ENCODE results near the gene FBLN2. TPM values are rescaled to one million over a fixed set of nuclear protein-coding genes. Genes with fewer than 3 reads are reported as not detected.

The FBLN2 gene
- total and polyA plus RNA-seq, 4 donors, result 1.3 to 9.1 (median 4.3) TPM

GRCh38 chr3:13509059-13509815 is 39.7 kb upstream of the FBLN2 start:
- no peaks in the 10 kb centered on the region for H3K27me3 ChIP-seq (ENCODE audit: control insufficient read depth in 4 of 4, insufficient read depth in 4 of 4, low read length in 3 of 4)
- H3K9me3 ChIP-seq (ENCODE audit: control insufficient read depth in 4 of 4, low read length in 3 of 4), result no peaks in the 10 kb centered on the region
- DNase-seq (ENCODE audit: low spot score), result no peak
- no peak overlapping the region for H3K4me3 ChIP-seq (ENCODE audit: low read depth in 1 of 3, low read length in 3 of 3)
- H3K27ac ChIP-seq (ENCODE audit: low read depth in 1 of 2, low read length in 2 of 2), result no peak overlapping the region
- 91% methylated on average over 15 of the region's 15 CpGs for WGBS
- H3K4me1 ChIP-seq (ENCODE audit: control insufficient read depth in 4 of 4, insufficient read depth in 4 of 4, low read length in 3 of 4), result no peaks in the 10 kb centered on the region
- H3K9ac ChIP-seq (ENCODE audit: low read depth in 1 of 2, low read length in 2 of 2), result no peak overlapping the region
- no peaks in the 10 kb centered on the region for H3K36me3 ChIP-seq (ENCODE audit: control insufficient read depth in 4 of 4, insufficient read depth in 3 of 4, low read depth in 1 of 4, low read length in 3 of 4)
- TF ChIP-seq FOXA1 (IDR thresholded peaks at IDR 0.05), result no peak
- TF ChIP-seq REST (IDR thresholded peaks at IDR 0.05), result no peak
- TF ChIP-seq YY1 (IDR thresholded peaks at IDR 0.05), result no peak
- TF ChIP-seq HNF4G (IDR thresholded peaks at IDR 0.05), result no peak
- TF ChIP-seq RAD21 (IDR thresholded peaks at IDR 0.05), result no peak
- no peak for TF ChIP-seq CTCF (IDR thresholded peaks at IDR 0.05; ENCODE audit: low read depth, low read length, missing input control)
- no peak for TF ChIP-seq FOXA2 (IDR thresholded peaks at IDR 0.05)

- Histone ChIP-seq H3K4me1 (ENCODE audit: control insufficient read depth in 4 of 4, insufficient read depth in 4 of 4, low read length in 3 of 4) (no peaks in the 10 kb centered on the region), H3K9me3 (ENCODE audit: control insufficient read depth in 4 of 4, low read length in 3 of 4) (no peaks in the 10 kb centered on the region), H3K9ac (ENCODE audit: low read depth in 1 of 2, low read length in 2 of 2) (no peak overlapping the region), H3K27me3 (ENCODE audit: control insufficient read depth in 4 of 4, insufficient read depth in 4 of 4, low read length in 3 of 4) (no peaks in the 10 kb centered on the region), H3K36me3 (ENCODE audit: control insufficient read depth in 4 of 4, insufficient read depth in 3 of 4, low read depth in 1 of 4, low read length in 3 of 4) (no peaks in the 10 kb centered on the region), H3K4me3 (ENCODE audit: low read depth in 1 of 3, low read length in 3 of 3) (no peak overlapping the region), H3K27ac (ENCODE audit: low read depth in 1 of 2, low read length in 2 of 2) (no peak overlapping the region)
- 91% methylated on average over 8 of the region's 8 CpGs for WGBS
- TF ChIP-seq EGR1 (IDR thresholded peaks at IDR 0.05; ENCODE audit: low read depth in 2 of 2) (no peak), ATF3 (IDR thresholded peaks at IDR 0.05) (no peak), FOXA2 (IDR thresholded peaks at IDR 0.05) (no peak), SP1 (IDR thresholded peaks at IDR 0.05) (no peak), CTCF (IDR thresholded peaks at IDR 0.05; ENCODE audit: low read depth, low read length, missing input control) (no peak), HNF4G (IDR thresholded peaks at IDR 0.05) (no peak), FOXA1 (IDR thresholded peaks at IDR 0.05) (no peak), RAD21 (IDR thresholded peaks at IDR 0.05) (no peak), RXRA (IDR thresholded peaks at IDR 0.05) (no peak), HNF4A (conservative IDR thresholded peaks at IDR 0.05) (no peak), ZBTB33 (IDR thresholded peaks at IDR 0.05) (no peak), NR2F2 (IDR thresholded peaks at IDR 0.05) (no peak), GABPA (IDR thresholded peaks at IDR 0.05 in 1 of 2, conservative IDR thresholded peaks at IDR 0.05 in 1 of 2) (no peak), MAX (IDR thresholded peaks at IDR 0.05) (no peak)
- DNase-seq (ENCODE audit: low spot score), result no peak
These were observed 39.1 kb upstream of the FBLN2 start for GRCh38 chr3:13509816-13510192.
